K562 (cell line): ENCODE results near the gene DAPK1. TPM values are rescaled to one million over a fixed set of nuclear protein-coding genes. Genes with fewer than 3 reads are reported as not detected.
A peak's percentile ranks its signal among the peaks of the same experiment; 100 is the strongest.

Experiments used
- CHD1 ChIP-seq: fragments of 200-600 bp; sonication (generic); IDR thresholded peaks from one replicate; pipeline ENCODE4 v1.6.1; 2012; ENCODE audit warnings: mild to moderate bottlenecking, moderate library complexity, low read length, inconsistent platforms
- KHSRP ChIP-seq: fragments of 450-650 bp; IDR thresholded peaks from 2 replicates; pipeline ENCODE4 v1.6.1; 2017
- SMC3 ChIP-seq: conservative IDR thresholded peaks from 2 replicates; pipeline ENCODE4 v1.6.1; 2011; ENCODE audit warnings: low read depth, low read length, improper control_type of control experiment; ENCODE audit not compliant: insufficient read depth
- ZNF764 ChIP-seq: fragments of 250-450 bp; sonication (Bioruptor Pico); IDR thresholded peaks from 2 replicates; pipeline ENCODE4 v1.4.0; 2020; ENCODE audit warnings: low read depth, mild to moderate bottlenecking, moderate library complexity
- polyA plus RNA-seq, 8 experiments: library from polyadenylated mRNA; depleted of rRNA in 4 of 8; stranded (reverse) in 5 of 8; unstranded in 3 of 8; fragments of >200 nt; fragmentation: Nextera tagmentation in 2 of 8; fragmentation: Illumina TruSeq in 1 of 8; extraction: Ambion mirVana in 2 of 8; extraction: Trizol in 1 of 8; gene quantifications; 2 replicates each; pipeline versions ENCODE4 v1.2.1 to v1.2.3, GENCODE V29; 2011 to 2014; ENCODE audit warnings: inconsistent platforms in 1 of 8, missing spikeins in 1 of 8
- total RNA-seq, 7 experiments: library from RNA; depleted of rRNA in 6 of 7; stranded (reverse); fragments of >200 nt in 6 of 7; fragmentation: Illumina TruSeq in 2 of 7; extraction: Trizol in 2 of 7; gene quantifications; 2 replicates each; pipeline versions ENCODE4 v1.2.1 to v1.2.3, GENCODE V29; 2011 to 2021; ENCODE audit warnings: low replicate concordance in 1 of 7
- TF ChIP-seq, protein P1 (sequence below), 3 experiments: IDR thresholded peaks in 2 of 3; conservative IDR thresholded peaks in 1 of 3; 2 replicates each; pipeline ENCODE4 v1.5.1; 2011 to 2012; ENCODE audit warnings: low read length in 3 of 3, mild to moderate bottlenecking in 3 of 3, control low read depth in 2 of 3, improper control_type of control experiment in 1 of 3, inconsistent platforms in 1 of 3, low read depth in 1 of 3, mixed read lengths in 1 of 3, moderate library complexity in 1 of 3; ENCODE audit not compliant: insufficient read depth in 2 of 3
- TF ChIP-seq, protein P2 (sequence below): sonication (generic); formaldehyde crosslinking; IDR thresholded peaks from 2 replicates; pipeline ENCODE4 v1.8.1; 2023; ENCODE audit warnings: mild to moderate bottlenecking, missing genetic modification reagents

The DAPK1 gene
- total and polyA plus RNA-seq, 9 of the 15 experiments (the other 6 are each of a cell fraction or from before 2014, with no cell fraction given): 1.7 to 26.4 (median 15.8) TPM

DNA sequence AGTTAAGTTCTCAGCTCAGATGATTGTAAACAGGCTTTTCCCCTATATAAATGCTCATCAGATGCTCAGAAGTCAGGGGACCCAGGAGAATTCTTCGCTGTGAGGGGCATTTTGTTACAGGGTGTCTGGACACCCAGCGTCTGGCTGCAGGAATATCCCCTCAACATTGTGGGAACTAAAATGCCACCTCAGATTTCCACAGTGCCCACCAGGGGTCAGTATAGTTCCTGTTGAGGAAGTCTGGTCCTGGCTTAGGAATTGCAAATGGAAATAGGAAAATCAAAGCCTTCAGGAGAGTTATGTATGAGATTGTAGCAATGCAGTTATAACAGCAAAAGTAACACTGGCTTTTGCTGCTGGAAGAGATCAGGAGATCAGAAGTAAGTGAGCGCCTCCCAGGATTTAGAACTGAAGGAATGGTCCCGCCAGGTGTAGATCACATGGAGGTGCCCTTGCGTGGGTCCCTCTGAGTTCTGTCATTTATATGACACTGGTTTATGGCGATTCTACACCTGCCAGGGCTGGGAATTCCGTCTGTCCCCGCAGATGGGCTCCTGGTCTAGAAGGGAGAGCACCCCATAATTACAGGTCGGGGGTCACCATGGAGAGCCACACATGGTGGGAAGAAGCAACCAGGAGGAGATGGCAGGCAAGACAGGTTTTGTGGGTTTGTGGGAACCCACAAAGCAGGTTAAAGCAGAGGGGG is 181.1 kb downstream of the DAPK1 start (continued):
- TF ChIP-seq, protein P1, sequence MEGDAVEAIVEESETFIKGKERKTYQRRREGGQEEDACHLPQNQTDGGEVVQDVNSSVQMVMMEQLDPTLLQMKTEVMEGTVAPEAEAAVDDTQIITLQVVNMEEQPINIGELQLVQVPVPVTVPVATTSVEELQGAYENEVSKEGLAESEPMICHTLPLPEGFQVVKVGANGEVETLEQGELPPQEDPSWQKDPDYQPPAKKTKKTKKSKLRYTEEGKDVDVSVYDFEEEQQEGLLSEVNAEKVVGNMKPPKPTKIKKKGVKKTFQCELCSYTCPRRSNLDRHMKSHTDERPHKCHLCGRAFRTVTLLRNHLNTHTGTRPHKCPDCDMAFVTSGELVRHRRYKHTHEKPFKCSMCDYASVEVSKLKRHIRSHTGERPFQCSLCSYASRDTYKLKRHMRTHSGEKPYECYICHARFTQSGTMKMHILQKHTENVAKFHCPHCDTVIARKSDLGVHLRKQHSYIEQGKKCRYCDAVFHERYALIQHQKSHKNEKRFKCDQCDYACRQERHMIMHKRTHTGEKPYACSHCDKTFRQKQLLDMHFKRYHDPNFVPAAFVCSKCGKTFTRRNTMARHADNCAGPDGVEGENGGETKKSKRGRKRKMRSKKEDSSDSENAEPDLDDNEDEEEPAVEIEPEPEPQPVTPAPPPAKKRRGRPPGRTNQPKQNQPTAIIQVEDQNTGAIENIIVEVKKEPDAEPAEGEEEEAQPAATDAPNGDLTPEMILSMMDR (IDR thresholded peaks at IDR 0.05 in 2 of 3, conservative IDR thresholded peaks at IDR 0.05 in 1 of 3; ENCODE audit: insufficient read depth in 2 of 3, low read depth in 1 of 3, low read length in 3 of 3): peak; percentile 70 to 77 (median 73)
- TF ChIP-seq SMC3 (peak; percentile 83), ZNF764 (CRISPR knock-in tag) (no peak), CHD1 (no peak), KHSRP (no peak)
- TF ChIP-seq, protein P2, sequence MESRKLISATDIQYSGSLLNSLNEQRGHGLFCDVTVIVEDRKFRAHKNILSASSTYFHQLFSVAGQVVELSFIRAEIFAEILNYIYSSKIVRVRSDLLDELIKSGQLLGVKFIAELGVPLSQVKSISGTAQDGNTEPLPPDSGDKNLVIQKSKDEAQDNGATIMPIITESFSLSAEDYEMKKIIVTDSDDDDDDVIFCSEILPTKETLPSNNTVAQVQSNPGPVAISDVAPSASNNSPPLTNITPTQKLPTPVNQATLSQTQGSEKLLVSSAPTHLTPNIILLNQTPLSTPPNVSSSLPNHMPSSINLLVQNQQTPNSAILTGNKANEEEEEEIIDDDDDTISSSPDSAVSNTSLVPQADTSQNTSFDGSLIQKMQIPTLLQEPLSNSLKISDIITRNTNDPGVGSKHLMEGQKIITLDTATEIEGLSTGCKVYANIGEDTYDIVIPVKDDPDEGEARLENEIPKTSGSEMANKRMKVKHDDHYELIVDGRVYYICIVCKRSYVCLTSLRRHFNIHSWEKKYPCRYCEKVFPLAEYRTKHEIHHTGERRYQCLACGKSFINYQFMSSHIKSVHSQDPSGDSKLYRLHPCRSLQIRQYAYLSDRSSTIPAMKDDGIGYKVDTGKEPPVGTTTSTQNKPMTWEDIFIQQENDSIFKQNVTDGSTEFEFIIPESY: peak; percentile 29; the same call in 1 of the 2 replicates
